Putamen (tissue), 1 donor: ENCODE measurements around the gene KLF4.

Experiments
- DNase-seq: peaks from one replicate; pipeline ENCODE4 v3.0.0-alpha.2; 2016; ENCODE audit warnings: low spot score

The KLF4 gene

DNA sequence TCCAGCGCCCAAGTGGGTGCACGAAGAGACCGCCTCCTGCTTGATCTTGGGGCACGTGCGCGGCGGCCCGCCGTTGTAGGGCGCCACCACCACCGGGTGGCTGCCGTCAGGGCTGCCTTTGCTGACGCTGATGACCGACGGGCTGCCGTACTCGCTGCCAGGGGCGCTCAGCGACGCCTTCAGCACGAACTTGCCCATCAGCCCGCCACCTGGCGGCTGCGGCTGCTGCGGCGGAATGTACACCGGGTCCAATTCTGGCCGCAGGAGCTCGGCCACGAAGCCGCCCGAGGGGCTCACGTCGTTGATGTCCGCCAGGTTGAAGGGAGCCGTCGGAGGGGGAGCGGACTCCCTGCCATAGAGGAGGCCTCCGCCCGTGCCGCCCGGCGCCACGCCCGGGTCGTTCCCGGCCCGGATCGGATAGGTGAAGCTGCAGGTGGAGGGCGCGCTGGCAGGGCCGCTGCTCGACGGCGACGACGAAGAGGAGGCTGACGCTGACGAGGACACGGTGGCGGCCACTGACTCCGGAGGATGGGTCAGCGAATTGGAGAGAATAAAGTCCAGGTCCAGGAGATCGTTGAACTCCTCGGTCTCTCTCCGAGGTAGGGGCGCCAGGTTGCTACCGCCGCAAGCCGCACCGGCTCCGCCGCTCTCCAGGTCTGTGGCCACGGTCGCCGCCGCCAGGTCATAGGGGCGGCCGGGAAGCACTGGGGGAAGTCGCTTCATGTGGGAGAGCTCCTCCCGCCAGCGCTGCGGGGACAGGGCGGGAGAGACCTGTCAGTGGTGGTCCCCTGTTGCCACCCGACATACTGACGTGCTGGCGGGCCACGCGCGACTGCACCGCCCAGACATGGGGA lies 1.8 kb downstream of the KLF4 start:
- DNase-seq, result no peak

DNA sequence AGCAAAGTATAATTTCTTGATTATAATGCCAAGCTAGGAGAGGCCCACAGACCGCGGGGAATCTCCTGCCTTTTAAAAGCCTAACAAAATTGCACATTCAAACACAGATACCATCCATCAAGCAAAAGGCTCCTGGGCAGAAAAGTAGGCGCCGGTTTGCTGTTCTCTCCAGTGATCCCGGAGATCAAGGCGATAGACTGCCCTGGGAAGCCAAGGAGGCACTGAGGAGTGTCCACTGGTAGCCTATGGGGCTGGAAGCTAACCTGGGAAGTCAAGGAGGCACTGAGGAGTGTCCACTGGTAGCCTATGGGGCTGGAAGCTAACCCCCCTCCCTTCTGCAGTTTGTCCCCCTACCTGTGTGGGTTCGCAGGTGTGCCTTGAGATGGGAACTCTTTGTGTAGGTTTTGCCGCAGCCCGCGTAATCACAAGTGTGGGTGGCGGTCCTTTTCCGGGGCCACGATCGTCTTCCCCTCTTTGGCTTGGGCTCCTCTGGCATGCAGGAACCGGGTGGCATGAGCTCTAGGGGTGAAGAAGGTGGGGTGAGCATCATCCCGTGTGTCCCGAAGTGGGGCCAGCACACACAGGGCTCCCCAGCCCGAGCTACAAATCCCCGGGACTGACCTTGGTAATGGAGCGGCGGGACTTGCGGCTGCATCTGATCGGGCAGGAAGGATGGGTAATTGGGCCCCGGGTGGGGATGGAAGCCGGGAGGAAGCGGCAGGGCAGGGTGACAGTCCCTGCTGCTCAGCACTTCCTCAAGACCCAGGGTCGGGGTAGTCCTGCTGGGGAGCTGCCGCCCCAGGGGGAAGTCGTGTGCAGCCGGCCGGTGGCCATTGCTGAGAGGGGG lies 2.7 kb downstream of the KLF4 start:
- no peak for DNase-seq

DNA sequence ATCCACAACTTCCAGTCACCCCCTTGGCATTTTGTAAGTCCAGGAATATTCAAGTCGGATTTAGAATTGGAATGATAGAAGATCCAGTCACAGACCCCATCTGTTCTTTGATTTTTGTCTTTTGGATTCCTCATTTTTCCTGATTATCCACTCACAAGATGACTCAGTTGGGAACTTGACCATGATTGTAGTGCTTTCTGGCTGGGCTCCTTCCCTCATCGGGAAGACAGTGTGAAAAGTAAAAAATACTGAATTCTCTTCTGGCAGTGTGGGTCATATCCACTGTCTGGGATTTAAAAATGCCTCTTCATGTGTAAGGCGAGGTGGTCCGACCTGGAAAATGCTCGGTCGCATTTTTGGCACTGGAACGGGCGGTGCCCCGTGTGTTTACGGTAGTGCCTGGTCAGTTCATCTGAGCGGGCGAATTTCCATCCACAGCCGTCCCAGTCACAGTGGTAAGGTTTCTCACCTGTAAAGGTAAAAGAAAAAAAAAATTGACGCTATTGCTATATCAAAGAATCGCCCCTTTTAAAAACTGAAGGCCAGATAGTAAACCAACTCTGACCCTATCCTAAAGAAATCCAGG lies 4.0 kb downstream of the KLF4 start:
- DNase-seq, result no peak

DNA sequence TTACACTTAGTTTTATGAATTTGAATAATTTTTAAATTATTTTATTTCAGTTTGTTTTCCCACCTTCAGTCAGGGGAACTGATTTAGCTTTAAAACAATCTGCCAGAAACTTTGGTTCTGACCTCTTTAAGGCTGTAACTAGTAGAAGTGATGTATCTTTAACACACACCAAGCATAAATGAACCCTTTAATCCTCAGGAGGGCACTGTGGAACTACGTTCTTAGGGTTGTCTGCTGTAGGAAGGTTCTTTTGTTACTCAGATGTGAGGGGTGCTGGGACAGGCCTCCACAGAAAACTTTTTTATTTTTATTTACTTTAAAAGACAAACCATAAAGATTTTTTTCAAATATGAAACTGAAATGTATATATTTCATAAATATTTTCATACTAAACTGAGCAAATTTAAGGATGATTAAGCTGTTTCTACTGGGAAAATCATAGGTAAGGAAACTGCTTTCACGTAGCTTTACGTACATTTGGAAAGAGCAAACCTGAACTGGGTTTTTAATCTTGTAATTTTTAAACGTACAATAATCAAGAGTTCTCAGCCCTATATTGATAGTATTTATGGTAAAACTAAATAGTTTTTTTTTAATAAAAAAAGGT lies 5.3 kb downstream of the KLF4 start:
- peak; percentile 69 for DNase-seq

DNA sequence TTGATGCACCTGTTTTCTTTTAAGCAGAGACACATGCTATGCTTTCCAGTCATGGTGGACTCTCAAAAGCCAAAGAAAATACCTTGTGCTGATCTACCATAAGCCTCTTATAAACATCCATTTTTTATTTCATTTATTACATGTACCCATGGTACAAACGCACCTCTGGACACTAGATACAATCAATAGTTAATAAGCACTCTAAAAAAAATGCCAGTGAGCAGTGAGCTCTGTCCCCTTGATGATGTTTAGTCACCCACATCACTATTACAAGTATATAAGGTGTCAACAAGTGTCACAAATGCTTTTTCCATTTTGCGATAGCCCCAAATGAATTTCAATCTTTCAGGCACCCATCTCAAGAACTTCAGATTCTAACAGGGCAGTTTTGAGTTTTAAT lies 5.9 kb downstream of the KLF4 start:
- no peak for DNase-seq

DNA sequence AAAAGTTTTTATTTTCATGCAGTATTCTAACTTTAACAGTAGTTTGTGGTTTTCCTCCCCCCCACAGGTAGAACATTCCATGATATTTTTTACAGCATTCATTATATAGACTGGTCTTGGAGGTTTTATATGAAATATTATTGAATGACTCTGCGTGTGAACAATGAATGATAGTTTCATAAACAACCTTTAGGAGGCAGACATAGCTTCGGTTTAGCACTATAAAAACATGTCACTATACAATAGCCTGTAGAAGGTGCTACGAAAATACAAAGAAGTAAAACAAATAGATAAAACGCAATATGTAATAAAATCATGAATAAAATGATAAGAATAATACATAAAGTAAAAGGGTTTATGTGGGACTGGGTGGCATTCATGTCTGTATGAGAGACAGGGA lies 8.5 kb downstream of the KLF4 start:
- DNase-seq, result no peak

DNA sequence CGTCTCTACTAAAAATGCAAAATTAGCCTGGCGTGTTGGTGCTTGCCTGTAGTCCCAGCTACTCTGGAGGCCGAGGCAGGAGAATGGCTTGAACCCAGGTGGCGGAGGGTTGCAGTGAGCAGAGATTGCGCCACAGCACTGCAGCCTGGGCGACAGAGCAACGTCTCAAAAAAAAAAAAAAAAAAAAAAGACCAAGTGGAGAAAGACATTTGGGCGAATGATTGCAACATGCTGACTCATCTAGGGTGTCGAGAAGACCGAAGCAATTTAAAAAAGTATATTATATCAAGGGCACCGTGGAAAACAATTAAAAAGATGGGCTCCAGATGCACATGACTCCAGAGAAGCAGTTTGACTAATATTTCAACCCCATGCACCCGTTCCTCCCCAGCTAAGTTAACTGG lies 9.2 kb downstream of the KLF4 start:
- DNase-seq, result no peak

DNA sequence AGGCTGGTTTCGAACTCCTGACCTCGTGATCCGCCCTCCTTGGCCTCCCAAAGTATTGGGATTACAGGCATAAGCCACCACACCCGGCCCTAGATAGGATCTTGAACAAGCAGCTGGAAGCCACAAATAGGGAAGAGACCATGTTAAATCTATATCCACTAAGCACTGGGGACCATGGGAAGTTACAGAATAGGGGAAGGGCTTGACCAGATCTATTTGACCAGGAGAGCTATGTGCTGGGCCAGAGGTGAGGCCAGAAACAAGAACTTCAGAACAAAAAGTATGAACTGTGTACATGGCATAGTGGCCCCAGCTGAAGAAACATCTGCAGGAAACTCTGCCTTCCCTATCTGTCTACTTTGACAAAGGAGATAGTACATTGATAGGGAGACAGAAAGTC lies 10.8 kb downstream of the KLF4 start:
- DNase-seq, result no peak

DNA sequence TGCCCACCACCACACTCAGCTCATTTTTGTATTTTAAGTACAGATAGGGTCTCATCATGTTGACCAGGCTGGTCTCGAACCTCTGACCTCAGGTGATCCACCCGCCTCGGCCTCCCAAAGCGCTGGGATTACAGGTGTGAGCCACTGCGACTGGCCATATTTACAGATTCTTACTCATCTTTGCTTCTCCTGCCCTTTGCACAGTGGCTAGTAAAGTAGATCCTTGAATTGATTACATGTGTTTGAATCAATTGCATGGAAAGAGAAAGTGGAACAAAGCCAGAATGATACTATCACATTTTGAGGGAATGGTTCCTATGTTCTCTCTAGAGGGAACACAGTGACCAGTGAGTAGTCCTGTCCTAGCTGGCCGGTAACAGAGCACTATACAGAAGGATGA lies 15.4 kb downstream of the KLF4 start:
- no peak for DNase-seq

DNA sequence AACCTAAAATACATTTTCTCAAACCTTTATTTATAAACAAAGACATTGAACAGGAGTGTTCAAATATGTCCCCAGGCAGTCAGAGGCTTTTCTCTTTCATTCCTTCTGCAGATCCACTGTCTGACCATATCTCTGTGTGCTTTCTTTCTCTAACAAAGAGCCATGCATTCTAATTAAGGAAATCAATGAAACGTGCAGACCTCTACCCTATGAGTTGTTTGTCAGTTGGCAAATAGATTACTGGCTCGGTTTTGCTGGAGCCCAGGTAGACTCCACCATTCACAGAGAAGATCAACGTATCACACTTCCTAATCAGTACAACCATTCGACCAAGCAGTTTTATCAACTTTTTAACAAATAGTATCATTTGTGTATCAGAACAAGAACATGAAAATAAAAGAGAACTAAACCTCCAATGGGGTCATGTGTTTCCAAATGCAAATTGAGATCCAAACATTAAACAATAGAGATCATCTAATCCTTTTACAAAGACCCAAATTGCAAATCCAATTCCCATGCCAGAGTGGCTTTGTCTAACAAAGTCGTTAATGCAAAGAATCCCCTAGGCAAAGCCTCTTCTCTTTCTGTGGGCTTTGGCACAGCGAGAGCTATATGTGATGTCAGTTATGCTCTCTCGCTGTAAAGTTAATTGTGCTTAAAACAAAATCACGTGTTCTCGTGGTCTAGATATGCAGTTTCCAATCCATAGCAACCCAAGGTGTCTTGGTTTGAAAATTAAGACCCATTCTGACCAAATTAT lies 16.8 kb downstream of the KLF4 start:
- DNase-seq, result no peak

DNA sequence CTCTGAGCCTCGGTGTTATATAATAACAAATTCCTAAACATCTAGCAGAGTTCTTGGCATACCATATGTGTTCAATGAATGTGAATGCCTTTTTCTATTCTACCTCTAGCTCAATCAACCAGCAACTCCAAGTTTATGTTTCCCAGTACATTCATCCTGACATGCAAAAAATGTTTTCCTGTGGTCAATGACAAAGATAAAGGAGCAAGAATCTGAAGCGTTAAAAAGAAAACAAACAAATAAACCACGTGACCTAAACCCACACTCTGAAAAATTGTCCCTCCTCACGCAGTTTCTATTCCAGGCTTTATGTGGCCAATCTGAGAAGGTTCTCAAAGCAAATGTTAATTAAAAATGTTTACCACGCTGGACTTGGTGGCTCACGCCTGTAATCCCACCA lies 18.0 kb downstream of the KLF4 start:
- DNase-seq, result no peak

DNA sequence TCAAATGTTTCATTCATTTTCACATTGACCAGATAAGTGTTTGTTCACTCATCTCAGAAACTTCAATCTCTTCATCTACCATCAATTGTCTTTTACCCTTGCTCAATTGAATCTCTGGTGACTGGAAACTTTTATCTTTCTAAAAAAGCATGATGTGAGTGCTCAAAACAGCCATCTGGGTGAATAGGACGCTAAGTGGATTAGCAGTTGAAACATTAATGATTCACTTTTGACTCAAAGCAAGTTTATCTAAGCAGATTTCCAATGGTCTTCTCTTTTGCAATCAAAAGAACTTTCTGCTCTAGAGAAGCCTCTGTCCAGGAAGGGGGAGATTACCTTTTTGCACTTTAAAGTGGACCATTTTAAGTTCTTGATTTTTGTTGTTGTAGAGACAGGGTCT lies 22.2 kb downstream of the KLF4 start:
- DNase-seq, result no peak

DNA sequence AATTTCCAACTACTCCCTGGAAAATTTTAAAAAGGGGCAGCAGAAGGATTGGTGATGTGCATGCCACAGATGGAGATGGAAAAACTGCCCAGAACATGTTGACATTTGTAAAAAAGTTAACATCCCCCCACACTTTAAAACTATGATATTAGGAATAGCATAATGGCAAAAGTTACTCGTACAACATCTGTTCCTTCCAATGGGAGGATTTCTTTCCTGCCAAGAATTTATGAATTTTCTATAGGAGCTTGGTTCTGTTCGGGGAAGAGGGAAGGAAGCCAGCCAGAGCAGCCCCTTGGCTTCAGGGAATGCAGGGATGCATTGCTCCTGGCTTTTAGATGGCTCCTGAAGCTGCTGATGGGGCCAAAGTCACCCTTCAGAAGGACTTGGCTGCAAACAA lies 22.7 kb downstream of the KLF4 start:
- DNase-seq, result no peak

DNA sequence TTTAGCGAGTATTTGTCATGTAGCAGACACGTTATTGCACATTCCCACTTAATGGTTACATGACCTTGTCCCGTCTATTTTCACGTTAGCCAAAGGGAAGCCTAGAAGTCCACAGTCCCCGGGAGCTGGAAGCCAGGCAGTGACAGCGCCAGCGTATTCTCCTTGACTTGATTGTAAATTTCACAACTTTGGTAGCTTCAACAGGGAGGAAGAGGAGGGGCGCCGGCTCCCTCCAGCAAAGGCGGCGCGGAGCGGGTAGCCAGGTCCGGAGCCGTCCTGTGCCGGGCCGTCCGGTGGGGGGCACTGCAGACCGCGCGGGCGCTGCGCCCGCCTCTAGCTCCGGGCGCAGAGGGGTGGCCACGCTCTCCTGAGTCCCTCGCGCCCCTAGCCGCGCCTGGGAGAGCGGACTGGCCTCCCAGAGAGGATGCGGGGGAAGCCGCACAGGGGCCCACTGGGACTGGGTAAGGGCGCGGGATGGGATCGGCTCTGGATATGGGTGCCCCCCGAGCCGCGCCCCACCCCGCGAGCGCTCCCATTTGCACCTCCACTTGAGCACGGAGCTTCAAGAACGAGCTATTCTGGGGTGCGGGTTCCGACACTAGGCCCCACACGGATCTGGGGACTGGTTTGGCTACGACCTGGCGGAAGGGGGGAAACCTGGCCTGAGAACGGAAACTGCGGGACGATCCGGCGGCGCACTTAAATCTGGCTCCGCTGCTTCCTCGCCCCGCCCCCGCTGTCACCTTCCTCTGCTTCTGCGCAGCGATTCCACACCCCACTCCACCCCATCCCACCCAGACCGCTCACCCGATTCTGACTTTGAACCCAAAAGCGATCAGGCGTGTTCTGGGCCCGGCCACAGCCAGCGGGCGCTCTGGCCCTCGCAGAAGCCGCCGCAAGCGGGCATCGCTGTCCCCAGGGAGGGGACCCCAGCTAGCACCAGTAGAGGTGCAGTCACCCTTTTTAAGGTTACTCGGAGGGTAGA lies 23.8 kb downstream of the KLF4 start:
- no peak for DNase-seq

DNA sequence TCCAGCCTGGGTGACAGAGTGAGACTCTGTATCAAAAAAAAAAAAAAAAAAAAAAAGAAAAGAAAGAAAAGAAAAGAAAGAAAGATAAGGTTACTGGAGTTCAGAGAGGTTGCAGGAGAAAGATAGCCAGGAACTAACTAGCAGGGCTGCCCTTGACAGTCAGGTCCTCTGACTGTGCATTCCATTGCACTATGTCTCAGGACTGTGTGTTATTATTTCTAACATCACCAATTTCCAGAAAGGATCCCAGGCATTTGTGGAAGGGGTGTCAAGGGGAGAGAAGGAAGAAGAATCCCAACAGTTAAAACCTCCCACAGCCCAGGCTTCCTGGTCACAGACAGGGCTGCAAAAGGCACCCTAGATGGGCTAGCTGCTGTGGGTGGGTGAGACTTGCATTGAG lies 25.1 kb downstream of the KLF4 start:
- no peak for DNase-seq

DNA sequence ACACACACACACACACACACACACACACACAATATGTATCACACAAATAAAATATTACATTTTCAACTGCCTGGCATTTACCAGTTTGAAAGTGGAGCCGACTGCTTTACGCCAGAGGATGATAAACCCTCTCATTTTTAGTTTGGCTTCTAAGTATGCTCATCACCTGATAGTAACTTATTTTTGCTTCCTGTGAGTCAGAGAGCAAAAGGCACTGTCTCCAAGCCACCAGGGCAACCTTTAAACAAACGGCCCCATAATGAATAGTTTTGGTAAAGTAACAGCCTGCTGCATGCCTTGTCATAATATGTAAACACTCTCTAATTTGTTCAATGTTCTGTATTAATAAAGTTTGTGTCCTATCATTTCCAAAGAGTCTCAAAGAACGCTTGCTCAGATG lies 26.9 kb downstream of the KLF4 start:
- no peak for DNase-seq

DNA sequence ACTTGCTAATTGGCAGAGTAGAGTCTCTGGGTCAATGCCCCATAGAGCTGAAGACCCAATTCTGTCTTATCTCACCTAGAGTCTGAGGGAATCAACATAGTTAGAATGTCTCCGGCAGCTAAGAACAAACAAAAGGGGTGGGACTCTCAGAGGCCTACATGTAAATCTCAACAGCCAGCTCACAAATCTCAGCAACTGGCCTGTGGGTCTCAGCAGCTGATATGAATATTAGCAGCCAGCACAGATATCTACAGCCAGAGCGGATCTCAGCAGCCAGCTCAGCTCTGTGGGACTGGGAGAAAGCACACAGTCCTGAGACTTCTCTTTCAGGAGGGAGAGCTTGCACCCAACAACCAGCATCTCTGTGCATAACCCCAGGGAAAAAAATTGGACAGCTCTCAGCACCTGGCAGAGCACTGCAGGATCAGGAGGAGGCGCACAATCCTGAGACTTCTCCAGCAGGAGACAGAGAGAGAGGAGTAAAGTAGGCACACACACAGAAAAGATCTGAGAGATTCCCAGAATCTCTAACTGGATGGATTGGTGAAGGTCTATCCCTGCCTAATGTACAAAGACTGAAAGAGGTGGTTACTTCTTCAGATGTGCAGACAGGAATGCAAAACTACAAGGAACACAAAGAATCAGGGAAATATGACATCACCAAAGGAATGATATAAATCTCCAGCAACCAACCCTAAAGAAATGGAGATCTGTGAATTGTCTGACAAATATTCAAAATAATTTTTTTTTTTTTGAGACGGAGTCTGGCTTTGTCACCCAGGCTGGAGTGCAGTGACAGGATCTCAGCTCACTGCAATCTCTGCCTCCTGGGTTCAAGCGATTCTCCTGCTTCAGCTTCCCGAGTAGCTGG lies 29.2 kb downstream of the KLF4 start:
- DNase-seq, result no peak

DNA sequence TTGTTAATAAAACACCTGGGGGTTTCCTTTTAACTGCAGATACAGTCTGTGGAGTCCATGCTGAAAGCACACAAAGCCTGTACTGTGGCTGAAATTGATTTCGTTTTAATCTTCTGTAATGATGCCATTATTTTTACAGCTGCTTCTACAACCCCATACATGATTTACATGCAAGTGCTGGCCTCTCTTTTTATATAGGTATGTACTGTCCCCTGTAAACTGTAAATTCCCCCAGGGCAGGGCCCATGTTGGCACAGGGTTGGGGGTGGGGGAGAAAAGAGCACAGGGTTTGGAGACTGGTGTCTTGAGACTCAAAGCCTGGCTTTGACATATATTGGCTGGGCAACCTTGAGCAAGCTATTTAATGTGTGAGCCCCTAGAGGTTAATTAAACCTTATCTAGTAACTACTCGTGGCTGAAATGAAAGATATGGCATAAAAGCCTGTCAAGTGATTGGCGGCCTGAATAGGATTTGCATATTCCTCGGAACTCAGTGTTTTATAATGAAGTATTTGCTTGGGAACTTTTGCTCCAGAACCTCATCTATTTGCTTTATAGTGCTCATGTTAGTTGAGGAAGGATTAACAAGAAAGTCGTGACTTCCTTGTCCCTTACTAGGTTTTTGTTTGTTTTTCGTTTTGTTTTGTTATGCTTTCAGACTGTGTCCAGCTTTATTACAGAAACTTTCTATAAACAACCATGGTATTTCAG lies 34.0 kb downstream of the KLF4 start:
- DNase-seq, result no peak

DNA sequence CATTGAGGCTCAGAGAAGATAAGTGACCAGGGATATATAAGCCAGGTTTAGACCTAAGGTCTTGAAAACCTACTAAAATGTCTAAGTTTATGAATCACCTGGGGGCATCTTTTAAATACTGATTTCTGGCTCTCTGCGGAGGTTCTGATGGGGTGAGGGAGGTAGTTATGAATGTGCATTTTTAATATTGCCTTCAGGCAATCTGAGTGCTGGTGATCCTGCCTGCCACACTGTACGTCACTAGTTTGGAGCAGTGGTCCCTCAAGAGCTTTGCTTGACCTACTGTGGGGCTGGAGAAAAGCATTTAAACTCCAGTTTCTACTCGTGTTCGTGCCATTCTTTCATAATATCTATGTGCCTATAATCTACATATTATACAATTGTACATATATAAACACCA lies 36.1 kb downstream of the KLF4 start:
- no peak for DNase-seq
